GM19452 (cell line): Measurements from ENCODE around the gene CYP4F3.
"Not testable (repeated sequence)": the region's sequence is repeated elsewhere in the genome, so short reads cannot be mapped to it uniquely, and the experiment has no call there.

ENCODE experiments used
- ATAC-seq: cut with Tn5 transposase; IDR thresholded peaks from one replicate; pipeline ENCODE4 v1.9.1; 2021; ENCODE audit not compliant: unreplicated experiment

CYP4F3 gene

DNA sequence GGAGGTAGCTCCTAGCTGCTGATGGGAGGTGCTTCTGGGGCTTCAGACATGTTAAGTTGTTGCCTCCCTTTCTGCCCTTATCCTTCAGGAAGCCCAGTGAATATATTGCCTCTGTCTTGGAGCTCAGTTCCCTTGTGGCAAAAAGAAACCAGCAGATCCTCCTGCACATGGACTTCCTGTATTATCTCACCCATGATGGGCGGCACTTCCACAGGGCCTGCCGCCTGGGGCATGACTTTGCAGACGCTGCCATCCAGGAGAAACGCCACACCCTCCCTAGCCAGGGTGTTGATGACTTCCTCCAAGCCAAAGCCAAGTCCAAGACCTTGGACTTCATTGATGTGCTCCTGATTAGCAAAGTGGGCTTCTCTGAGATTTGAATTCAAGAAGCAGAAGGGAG is 26.2 kb downstream of the CYP4F3 start:
- ATAC-seq, result no peak

DNA sequence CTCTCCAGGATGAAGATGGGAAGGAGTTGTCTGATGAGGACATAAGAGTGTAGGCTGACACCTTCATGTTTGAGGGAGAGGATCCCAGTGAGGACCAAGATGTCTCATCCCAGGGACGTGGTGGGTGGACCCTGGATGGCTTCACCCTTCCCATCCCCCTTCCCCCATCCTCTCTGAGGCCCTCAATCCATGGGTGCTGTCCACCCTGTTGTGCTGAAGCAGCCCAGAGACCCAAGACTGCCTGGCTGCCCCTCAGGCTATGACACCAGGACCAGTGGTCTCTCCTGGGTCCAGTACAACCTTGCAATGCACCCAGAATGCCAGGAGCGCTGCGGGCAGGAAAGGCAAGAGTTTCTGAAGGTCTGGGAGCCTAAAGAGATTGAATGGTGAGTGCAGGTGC is 28.7 kb downstream of the CYP4F3 start:
- no peak for ATAC-seq

DNA sequence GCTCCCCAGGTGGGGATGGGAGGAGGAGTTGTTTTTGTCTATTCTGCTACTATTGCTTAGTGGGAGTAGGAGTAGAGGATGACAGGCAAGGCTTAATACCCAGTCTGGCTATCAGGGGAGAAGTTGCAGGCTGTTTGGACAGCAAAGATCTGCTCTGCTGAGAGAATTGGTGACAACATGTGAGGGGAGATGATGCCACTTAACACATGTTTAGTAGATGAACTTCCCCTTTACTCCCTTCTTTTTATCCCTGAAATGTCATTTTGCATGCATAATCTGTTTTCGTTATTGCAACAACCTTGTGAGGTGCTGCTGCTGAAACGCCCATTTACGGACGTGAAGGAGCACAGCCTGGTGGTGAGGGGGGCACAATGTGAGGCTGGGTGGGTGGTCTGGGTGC is 29.2 kb downstream of the CYP4F3 start:
- ATAC-seq, result no peak

GRCh38 chr19:15671237-15671821 is 30.6 kb downstream of the CYP4F3 start:
- no peak for ATAC-seq

DNA sequence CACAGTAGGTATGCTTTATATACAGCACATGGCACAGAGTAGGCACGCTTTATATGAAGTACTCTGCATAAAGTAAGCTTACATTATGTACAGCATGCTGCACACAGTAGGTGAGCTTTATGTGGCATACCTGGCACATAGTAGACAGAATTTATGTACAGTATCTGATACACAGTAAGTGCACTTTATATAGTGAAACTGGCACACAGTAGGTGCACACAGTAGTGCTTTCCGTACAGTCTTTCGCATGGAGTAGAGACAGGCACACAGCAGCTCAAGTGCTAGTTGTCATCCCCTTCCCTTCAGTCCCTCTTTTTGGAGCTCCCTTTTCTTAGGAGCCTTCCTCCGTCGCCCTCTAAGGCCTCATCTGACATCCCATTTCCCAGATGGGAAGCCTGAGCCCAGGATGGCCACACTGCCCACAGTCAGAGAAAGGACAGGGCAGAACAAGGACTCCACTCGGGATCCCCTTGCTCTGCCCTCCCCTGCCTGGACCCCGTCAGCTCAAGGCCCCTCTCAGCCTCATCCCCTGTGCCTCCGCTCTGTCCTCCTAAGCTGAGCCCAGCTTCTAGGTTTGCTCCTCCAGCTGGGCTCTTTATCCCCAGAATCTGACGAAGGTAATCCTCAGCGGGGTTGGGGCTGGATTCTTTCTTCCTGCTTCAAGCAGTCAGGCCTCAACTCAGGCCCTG is 31.3 kb downstream of the CYP4F3 start:
- no peak for ATAC-seq

DNA sequence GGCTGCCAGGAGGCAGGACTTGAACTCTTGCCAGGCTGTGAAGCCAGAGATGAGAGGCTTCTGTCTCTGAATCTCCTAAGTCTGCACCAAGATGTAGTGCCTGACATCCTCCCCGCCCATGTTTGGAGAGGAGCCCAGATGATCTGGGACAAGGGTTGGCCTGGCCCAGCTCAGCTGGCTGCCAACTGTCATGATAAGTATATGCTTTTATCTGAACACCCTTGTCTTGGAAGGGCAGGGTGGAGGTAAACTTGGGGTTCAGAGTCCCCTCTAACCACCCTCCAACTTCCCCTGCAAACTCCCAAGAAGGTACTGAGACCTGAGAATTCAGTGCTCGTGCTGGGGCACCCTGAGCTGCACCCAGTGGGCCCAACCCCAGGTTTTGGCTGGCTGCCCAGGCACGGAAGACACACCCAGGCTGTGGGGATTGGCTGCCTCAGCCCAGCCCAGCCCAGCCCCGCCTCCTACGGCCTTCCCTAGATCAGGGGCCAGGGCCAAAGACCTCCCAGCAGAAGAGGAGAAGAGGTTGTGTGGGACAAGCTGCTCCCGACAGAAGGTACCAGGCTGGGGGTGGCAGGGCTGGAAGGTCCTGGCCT is 32.0 kb downstream of the CYP4F3 start, which contains the start of gene CYP4F12:
CYP4F12 (plus strand) TSS at position 508 of the 596 bp plus-strand sequence. CDS start 443 bp downstream, outside the sequence.
- no peak for ATAC-seq

DNA sequence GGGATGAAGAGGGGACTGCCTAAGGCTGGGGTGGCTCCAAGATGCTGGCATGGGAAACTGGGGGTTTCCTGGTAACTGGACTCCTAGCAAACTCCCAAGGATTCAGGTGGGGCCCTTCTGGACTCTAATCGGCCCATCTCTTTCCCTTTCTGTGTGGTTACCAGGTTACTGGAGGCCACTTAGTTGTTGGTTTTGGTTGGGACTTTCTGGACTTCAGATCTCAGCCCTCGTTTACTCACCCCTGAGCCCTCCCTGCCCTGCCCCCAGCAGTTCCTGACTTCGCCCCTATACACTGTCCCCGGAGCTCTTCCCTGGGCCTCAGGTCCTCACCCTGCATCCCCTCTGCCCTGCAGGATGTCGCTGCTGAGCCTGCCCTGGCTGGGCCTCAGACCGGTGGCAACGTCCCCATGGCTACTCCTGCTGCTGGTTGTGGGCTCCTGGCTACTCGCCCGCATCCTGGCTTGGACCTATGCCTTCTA is 32.5 kb downstream of the CYP4F3 start:
- ATAC-seq, result no peak

GRCh38 chr19:15675560-15675959 is 34.9 kb downstream of the CYP4F3 start:
- no peak for ATAC-seq

DNA sequence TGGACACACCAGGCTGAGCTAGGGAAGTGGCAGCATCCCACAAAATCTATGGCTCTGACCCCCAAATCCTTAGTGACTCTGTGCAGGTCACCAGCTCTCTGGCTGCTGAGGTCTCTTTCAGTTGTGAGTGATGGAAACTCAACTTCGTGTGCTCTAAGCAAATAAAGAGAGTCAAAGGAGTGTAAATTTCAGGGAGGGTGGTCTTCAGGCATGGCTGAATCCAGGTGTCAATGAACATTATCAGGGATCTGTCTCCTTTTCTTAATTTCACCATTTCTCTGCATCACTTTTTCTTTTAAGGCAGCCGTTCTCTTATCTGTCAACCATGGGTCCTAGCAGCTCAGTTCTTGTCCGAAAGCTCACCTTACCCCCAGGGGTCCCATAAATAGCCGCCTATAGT is 38.4 kb downstream of the CYP4F3 start:
- no peak for ATAC-seq

DNA sequence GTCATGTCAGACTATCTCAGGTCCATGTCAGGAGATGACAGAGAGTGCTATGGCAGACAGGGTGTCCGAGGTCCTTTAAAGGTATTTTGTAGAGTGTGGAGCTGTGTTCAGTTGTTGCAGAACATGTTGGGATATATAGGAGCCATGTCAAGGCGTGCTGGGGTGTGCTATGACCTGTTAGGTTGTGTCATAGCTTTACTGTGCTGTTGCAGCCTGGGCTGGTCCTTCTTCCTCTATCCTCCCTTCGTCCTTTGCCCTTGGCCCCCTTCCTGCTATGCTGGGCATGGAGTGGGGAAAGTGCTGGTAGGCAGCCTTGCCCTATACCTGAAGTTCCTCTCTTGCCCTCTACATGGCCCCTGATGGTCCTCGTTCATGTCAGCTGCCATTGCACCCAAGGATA is 39.2 kb downstream of the CYP4F3 start:
- not testable (repeated sequence) for ATAC-seq

DNA sequence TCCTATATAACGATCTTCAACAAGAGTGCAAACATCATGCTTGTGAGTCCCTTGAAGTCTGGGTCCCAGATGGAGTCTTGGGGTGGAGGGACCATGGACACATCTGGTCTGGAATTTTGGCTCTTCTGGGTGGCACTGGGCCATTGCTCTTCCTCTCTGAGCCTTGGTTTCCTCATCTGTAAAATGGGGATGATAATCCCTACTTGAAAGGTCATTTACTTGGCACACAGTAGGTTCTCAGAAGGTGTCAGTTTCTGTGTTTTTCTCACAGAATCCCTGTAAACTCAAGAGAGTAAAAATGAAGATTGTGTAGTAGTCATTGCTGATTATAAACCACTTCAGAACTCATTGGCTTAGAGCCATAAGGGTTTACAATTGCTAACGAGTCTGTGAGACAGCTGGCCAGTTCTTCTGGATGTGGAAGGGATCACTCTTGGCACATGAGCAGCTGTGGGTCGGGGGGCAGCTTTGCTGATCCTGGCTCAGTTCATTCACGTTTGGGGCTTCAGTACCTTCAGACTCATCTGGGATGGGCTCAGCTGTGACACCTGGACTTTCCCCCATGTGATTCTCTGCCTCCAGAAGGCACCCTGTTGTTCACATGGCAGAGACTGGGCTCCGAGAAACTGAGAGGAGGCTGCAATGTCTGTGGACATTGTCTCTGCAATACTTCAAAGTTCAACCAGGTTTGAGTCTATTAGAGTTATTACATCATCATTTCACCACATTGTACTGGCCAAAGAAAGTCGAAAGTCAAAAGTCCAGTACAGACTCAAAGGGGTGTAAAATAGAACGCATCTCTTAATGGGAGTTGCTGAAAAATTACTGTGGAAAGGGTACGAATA is 40.0 kb downstream of the CYP4F3 start:
- ATAC-seq, result no peak

- no peak for ATAC-seq
Measured at GRCh38 chr19:15683411-15683810, 42.7 kb downstream of the CYP4F3 start.

DNA sequence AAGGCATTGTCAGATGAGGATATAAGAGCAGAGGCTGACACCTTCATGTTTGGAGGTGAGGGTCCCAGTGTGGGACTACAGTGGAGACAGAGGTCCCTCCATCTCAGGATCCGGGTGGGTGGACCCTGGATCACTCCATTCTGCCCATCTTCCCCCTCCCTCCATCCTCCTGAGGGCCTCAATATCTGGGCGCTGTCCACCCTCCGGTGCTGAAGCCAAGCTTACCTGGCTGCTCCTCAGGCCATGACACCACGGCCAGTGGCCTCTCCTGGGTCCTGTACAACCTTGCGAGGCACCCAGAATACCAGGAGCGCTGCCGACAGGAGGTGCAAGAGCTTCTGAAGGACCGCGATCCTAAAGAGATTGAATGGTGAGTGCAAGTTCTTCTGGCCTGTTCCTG is 44.1 kb downstream of the CYP4F3 start:
- ATAC-seq, result no peak

DNA sequence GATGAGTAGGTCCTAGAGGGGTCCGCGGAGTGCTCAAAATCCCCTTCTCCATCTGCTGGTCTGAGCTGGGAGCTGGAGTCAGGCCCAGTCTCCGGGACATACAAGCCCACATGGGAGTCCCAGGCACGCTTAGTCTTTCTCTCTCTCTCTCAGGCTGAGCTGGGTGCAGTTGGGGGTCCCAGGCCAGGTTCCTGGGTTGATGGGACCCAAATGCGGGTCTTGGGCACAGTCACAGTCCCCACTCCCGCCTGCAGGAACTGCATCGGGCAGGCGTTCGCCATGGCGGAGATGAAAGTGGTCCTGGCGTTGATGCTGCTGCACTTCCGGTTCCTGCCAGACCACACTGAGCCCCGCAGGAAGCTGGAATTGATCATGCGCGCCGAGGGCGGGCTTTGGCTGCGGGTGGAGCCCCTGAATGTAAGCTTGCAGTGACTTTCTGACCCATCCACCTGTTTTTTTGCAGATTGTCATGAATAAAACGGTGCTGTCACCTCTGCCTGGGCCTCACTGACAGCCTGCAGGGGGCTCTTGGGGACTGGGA is 56.0 kb downstream of the CYP4F3 start:
- no peak for ATAC-seq

- no peak for ATAC-seq
Measured at GRCh38 chr19:15701757-15702533, 61.2 kb downstream of the CYP4F3 start.

DNA sequence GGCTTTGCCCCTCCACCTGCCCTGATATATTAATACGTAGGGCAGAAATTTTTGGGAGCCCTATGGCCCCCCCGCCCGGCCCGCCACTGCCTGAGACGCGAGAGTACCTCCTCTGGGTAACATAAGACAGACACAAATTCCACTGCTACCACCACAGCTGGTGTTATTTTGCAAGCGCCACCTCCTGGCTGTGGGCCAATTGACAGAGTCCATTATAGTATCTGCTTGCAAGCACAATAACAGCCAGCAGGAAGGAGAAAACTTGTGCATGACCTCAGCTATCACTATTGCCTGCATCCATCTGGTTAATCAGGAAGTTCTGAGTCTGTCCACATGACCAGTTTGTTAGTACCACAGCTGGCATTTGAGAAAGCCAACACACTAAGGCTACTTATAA is 61.8 kb downstream of the CYP4F3 start:
- ATAC-seq, result no peak
